GM21390 (cell line): ENCODE measurements around the gene ACADS.

Source experiments
- ATAC-seq: cut with Tn5 transposase; IDR thresholded peaks from one replicate; pipeline ENCODE4 v1.9.1; 2021; ENCODE audit not compliant: unreplicated experiment

ACADS gene

GRCh38 chr12:120754792-120755191 is 29.2 kb downstream of the ACADS start:
- ATAC-seq, result no peak

GRCh38 chr12:120755269-120755668 is 29.6 kb downstream of the ACADS start:
- no peak for ATAC-seq

DNA sequence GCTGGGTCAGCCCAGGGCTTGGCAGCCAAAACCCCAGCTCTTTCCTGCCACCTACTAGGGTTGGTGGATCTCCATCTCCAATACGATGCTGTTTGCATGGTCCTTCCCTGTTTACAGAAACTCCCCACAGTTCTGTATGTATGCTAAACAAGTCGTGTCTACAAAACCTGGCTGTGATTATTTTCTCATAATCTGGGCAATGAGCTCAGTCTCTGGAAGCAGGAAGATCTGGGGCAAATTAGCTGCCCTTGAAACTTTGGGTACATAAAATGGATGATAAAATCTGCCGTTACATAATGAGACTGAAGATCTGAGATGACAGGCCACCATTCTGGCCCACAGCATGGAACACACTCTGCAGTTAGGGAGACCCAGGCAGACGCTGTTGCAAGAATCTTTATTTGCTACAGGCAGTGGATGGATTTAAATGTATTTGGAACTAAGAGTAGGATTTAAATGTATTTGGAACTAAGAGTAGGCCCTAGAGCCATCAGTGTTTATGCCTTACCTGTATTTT is 31.7 kb downstream of the ACADS start:
- no peak for ATAC-seq

- ATAC-seq, result no peak
Measured at GRCh38 chr12:120757949-120758348, 32.3 kb downstream of the ACADS start.

GRCh38 chr12:120758798-120759590 is 33.4 kb downstream of the ACADS start:
- ATAC-seq, result no peak

- ATAC-seq, result no peak
Measured at GRCh38 chr12:120759591-120760348, 34.1 kb downstream of the ACADS start.

GRCh38 chr12:120760349-120761254 is 35.0 kb downstream of the ACADS start:
- no peak for ATAC-seq

DNA sequence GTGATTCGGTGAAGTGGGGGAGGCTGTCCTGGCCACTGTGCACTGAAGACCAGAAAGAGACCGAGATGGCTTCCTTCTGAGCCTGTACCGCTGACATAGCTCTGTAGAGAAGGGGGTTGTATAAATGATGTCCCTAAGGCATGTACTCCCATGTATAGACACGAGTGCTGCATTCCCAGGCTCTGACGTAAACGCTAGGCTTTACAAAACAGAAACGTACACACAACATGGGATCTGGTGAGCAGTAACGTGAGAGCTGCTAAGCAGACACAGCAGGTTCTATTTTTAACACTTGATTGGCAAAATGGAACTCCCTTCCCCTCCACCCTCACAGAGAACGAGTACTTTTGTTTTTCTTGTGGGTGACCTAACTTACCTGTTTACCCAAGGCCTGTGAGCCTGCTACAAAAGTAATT is 35.9 kb downstream of the ACADS start:
- no peak for ATAC-seq

- ATAC-seq, result no peak
Measured at GRCh38 chr12:120762086-120762485, 36.5 kb downstream of the ACADS start.

DNA sequence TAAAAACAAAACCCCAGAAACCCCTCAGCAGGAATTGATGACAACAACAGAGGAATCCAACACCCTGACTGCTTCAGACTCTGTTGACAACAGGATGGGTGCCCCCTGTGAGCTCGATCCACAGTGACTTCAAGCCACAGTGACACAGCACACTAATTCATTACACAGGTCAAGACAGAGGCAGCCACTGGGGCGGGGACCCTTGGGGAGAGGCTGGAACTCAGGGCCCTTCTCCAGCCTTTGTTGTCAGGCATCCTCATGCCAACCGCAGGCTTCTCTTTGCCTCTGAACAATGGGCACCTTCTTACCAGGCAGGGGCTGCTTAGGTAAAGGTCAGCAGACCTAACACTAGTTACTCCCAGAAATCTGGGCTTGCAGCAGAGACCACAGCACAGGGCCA is 37.6 kb downstream of the ACADS start:
- ATAC-seq, result no peak

GRCh38 chr12:120764816-120765215 is 39.2 kb downstream of the ACADS start:
- ATAC-seq, result no peak

DNA sequence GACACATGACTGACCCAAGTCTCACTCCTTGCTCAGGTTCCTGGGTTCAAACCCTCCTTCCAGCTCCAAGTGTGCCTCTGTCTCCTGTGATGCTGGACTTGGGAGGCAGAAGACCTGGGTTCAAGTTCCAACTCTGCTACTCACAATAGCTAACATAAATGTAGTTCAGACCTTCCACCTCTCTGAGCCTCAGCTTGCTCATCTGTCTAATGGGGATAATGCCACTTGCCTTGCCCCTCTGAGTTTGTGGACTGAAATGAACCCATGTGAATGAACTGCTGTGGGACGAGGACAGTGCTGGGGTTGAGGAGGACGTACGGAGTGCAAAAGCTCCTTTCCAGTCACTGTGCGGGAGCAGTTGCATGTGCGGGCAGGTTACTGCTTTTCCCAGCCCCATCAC is 40.9 kb downstream of the ACADS start:
- ATAC-seq, result no peak

- no peak for ATAC-seq
Measured at GRCh38 chr12:120767071-120768024, 41.7 kb downstream of the ACADS start.

DNA sequence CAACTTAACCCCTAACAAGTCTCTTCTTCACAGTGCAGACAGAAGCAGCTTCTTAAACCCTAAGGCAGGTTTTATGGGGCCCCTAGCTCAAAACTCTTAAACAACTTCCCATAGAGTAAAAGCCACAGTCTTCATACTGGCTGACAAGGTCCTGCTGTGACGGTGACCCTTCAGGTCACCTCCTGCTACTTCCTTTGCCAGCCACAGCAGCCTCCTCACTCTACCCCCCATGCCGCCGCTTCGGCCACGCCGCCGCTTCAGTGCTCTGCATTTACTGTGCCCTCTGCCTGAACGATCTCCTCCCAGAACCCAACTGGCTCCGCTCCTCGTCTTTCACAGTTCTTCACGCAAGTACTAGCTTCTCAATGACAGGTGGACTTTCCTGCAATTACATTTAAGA is 45.5 kb downstream of the ACADS start:
- ATAC-seq, result no peak

DNA sequence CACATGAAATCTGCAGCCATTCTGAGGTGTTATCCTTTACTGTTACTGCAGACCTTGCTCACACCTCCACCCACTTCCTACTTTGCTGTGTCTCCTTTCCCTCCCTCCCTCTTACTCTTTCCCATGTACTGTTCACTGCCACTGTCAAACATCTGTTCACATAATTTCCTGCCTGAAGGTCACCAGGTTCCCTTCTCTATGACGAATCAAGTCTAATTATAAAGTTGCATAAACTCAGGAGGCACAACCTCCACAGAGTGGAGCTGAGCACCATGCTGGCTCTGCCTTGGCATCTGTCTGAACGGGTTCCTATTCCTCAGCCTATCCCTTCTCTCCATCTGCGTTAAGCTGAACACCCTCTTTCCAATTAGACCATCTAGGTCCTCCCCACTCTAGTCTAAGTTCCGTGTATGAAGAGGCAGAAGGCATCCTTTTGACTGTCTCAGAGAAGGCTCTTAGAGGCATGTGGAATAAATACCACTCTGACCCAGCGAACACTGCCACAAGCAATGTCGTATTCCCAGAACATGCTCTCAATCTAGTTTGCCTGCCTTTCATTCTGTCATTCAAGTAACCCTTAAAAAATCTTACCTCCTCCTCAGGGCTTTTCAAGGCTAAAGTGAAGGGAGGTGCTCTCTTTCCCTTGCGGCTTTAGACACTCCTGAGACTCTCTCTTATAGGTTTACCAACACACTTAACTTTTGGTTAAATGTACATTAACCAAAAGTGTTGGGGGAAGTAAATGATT is 48.7 kb downstream of the ACADS start:
- no peak for ATAC-seq

DNA sequence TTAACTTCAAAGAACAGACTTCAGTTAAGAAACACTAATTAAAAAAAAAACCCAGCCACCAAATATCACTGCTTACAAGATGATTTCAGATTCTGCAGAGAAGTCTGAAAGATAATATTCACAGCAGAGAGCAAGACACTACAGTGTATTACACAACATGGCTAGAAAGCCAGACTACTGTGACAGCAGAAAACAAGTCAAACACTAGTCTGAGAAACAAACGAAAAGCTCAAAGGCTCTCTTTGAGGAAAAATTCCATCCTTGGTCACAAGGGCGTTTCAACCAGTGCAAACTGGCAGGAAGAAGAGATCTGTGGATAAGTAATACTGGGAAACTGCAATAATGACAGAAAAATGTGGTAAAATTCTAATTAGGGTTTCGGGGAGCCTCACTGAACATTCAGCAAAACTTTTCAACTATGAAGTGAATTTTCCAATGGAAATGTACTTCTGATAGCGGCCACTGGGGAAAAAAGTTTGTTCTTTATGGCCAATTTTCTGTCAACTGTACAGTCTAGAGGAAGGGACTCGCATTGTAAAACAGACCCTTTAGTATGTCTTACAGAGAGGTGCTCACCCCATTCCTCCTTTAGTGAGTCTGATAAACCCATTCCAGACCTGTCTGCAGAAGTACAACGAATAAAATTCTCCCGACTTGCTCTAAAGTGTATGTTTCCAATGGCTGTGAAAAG is 50.4 kb downstream of the ACADS start:
- ATAC-seq, result no peak

DNA sequence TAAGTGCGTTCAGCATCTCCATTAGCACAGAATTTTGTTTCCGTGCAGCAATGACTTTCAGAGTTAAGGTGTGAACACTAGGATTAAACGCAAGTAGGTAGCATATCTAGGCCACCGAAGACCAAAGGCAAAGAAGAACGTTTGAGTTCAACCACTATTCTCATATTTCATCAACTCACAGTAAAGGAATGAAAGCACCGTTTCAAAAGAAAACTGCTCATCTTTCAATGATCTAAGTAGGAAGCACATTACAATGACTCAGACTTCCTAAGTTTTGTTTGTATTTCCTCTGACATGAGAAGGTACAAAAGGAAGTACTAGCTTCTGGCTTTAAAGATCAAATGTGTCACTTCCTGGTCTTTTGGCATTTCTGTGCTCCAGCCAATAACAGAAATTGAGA is 57.6 kb downstream of the ACADS start:
- no peak for ATAC-seq

GRCh38 chr12:120784804-120785203 is 59.2 kb downstream of the ACADS start:
- no peak for ATAC-seq

- no peak for ATAC-seq
Measured at GRCh38 chr12:120787889-120788288, 62.3 kb downstream of the ACADS start.
